Endothelial cell of umbilical vein (primary cell): ENCODE results near the gene PTGFRN. TPM values are rescaled to one million over a fixed set of nuclear protein-coding genes. Genes with fewer than 3 reads are reported as not detected.

Source experiments
- BruUV-seq: library from RNA; stranded (reverse); fragments of 400-500 nt; replicated peaks from 2 replicates; lab custom pipeline; 2021; lab: Mats Ljungman, UMichigan
- CTCF ChIA-PET: fragments of 300-600, 350-600 bp; sonication (Branson Sonifier 250); formaldehyde crosslinking; loops from one replicate; lab custom pipeline; 2021; ENCODE audit warnings: antibody characterized with exemption, inconsistent platforms; lab: Charles Lee
- POLR2A ChIA-PET: fragments of 300-600, 350-600 bp; sonication (Branson Sonifier 250); formaldehyde crosslinking; loops from one replicate; lab custom pipeline; 2021; ENCODE audit warnings: antibody characterized with exemption, inconsistent platforms; lab: Charles Lee
- DNase-seq: peaks from one replicate; pipeline ENCODE4 v3.0.0-alpha.2; 2011; ENCODE audit warnings: low read depth, low spot score
- FAIRE-seq: peaks from 2 replicates; lab custom pipeline; 2011; peaks lifted over from hg19 to GRCh38; lab: Jason Lieb, UNC
- H2AFZ ChIP-seq: 2 replicates; pipeline ENCODE4 v1.6.0; 2012; ENCODE audit warnings: low read depth, low read length, control low read depth, inconsistent platforms
- H3K27ac ChIP-seq: 2 replicates; pipeline ENCODE4 v1.5.1; 2011; ENCODE audit warnings: low read depth, mild to moderate bottlenecking, control low read depth, low read length, moderate library complexity; ENCODE audit not compliant: insufficient read depth
- H3K27me3 ChIP-seq, 2 experiments: 2 replicates each; pipeline versions ENCODE4 v1.6.0 to v1.6.1; 2011; ENCODE audit warnings: low read length in 2 of 2, mixed read lengths in 1 of 2; ENCODE audit not compliant: control insufficient read depth in 2 of 2, insufficient read depth in 2 of 2
- H3K36me3 ChIP-seq, 2 experiments: 2 replicates in 1 of 2; 3 replicates in 1 of 2; pipeline ENCODE4 v1.5.1; 2011; ENCODE audit warnings: low read length in 2 of 2, mild to moderate bottlenecking in 1 of 2, moderate library complexity in 1 of 2; ENCODE audit not compliant: control insufficient read depth in 2 of 2, insufficient read depth in 2 of 2; ENCODE audit errors: extremely low read depth in 1 of 2
- H3K4me1 ChIP-seq: 3 replicates; pipeline ENCODE4 v1.5.1; 2011; ENCODE audit warnings: mild to moderate bottlenecking, low read length; ENCODE audit not compliant: control insufficient read depth, insufficient read depth; ENCODE audit errors: extremely low read depth
- H3K4me2 ChIP-seq: 2 replicates; pipeline ENCODE4 v1.6.1; 2011; ENCODE audit warnings: low read length, control low read depth, mixed read lengths; ENCODE audit not compliant: insufficient read depth
- H3K4me3 ChIP-seq, 3 experiments: fragments of 200-600 bp in 1 of 3; sonication (generic), shearing (Covaris generic) in 1 of 3; replicated peaks in 1 of 3; 2 replicates each; pipeline ENCODE4 v1.5.1; 2011 to 2016; ENCODE audit warnings: control low read depth in 3 of 3, low read length in 3 of 3, mild to moderate bottlenecking in 2 of 3, inconsistent platforms in 1 of 3, low read depth in 1 of 3, moderate library complexity in 1 of 3; ENCODE audit not compliant: insufficient read depth in 1 of 3
- H3K79me2 ChIP-seq: 2 replicates; pipeline ENCODE4 v1.6.0; 2012; ENCODE audit warnings: low read length, inconsistent platforms; ENCODE audit not compliant: control insufficient read depth, insufficient read depth
- H3K9ac ChIP-seq: replicated peaks from 2 replicates; pipeline ENCODE3; 2011; ENCODE audit warnings: low read length, control low read depth; ENCODE audit not compliant: insufficient read depth; ENCODE audit errors: extremely low read depth
- H3K9me1 ChIP-seq: replicated peaks from 3 replicates; pipeline ENCODE4 v1.6.0; 2011; ENCODE audit warnings: mild to moderate bottlenecking, low read length; ENCODE audit not compliant: control insufficient read depth, insufficient read depth; ENCODE audit errors: extremely low read depth
- H3K9me3 ChIP-seq: replicated peaks from 2 replicates; pipeline ENCODE4 v1.5.1; 2012; ENCODE audit warnings: low read length, inconsistent platforms; ENCODE audit not compliant: control insufficient read depth, insufficient read depth
- H4K20me1 ChIP-seq: replicated peaks from 2 replicates; pipeline ENCODE3; 2011; ENCODE audit warnings: mild to moderate bottlenecking, low read length; ENCODE audit not compliant: control insufficient read depth, insufficient read depth; ENCODE audit errors: extremely low read depth
- CTCF ChIP-seq, 2 donors: IDR thresholded peaks; 1 replicate in 1 of 2; 2 replicates in 1 of 2; pipeline ENCODE4 v1.5.1; 2011; ENCODE audit warnings: low read length in 2 of 2, mild to moderate bottlenecking in 2 of 2, moderate library complexity in 2 of 2, control low read depth in 1 of 2, inconsistent platforms in 1 of 2, low read depth in 1 of 2; ENCODE audit not compliant: insufficient read depth in 1 of 2; ENCODE audit errors: extremely low read depth in 1 of 2
- EZH2 ChIP-seq: IDR thresholded peaks from 2 replicates; pipeline ENCODE4 v1.6.1; 2012; ENCODE audit warnings: borderline replicate concordance, low read depth, mild to moderate bottlenecking, moderate library complexity, low read length, inconsistent platforms; ENCODE audit not compliant: severe bottlenecking
- FOS ChIP-seq: IDR thresholded peaks from 2 replicates; pipeline ENCODE4 v1.6.1; 2011; ENCODE audit warnings: mild to moderate bottlenecking, low read length, moderate library complexity, borderline replicate concordance; ENCODE audit not compliant: insufficient read depth
- GATA2 ChIP-seq: IDR thresholded peaks from 2 replicates; pipeline ENCODE4 v1.7.0; 2011; ENCODE audit warnings: low read depth, mild to moderate bottlenecking, moderate library complexity, mixed read lengths, low read length; ENCODE audit not compliant: insufficient read length, insufficient read depth
- JUN ChIP-seq: IDR thresholded peaks from 2 replicates; pipeline ENCODE4 v1.6.1; 2011; ENCODE audit warnings: borderline replicate concordance, low read depth; ENCODE audit not compliant: insufficient read length, insufficient read depth
- MAX ChIP-seq: IDR thresholded peaks from 2 replicates; pipeline ENCODE4 v1.6.1; 2011; ENCODE audit not compliant: insufficient read depth, insufficient read length
- MYC ChIP-seq: IDR thresholded peaks from one replicate; pipeline ENCODE4 v1.6.1; 2011; ENCODE audit warnings: mild to moderate bottlenecking, low read depth, low read length
- POLR2A ChIP-seq: IDR thresholded peaks from 2 replicates; pipeline ENCODE4 v1.6.1; 2012; ENCODE audit warnings: low read depth, mild to moderate bottlenecking, control low read depth, low read length
- POLR2AphosphoS5 ChIP-seq: IDR thresholded peaks from 2 replicates; pipeline ENCODE4 v1.6.1; 2012; ENCODE audit warnings: low read depth, mild to moderate bottlenecking, control low read depth, low read length, moderate library complexity; ENCODE audit not compliant: insufficient read depth
- dilution Hi-C: fragments of 300-500 bp; cut with MboI; formaldehyde crosslinking; loops from one replicate; pipeline ENCODE4 v1.15.0; 2019; ENCODE audit warnings: low sequenced_read_pairs; ENCODE audit not compliant: extremely low pct_ligation_motif_present
- intact Hi-C: fragments of 100-400 bp; cut with micrococcal nuclease; formaldehyde crosslinking; loops from one replicate; pipeline ENCODE4 v1.10.0; 2022
- polyA plus RNA-seq, 4 experiments: library from polyadenylated mRNA; depleted of rRNA in 3 of 4; stranded (reverse) in 3 of 4; unstranded in 1 of 4; fragments of >200 nt; gene quantifications; 2 replicates each; pipeline versions ENCODE4 v1.2.1 to v1.2.3, GENCODE V29; 2011 to 2012; ENCODE audit warnings: missing spikeins in 1 of 4
- total RNA-seq: library from RNA; stranded (reverse); gene quantifications from 2 replicates; pipeline ENCODE4 v1.2.3, GENCODE V29; 2021

PTGFRN gene
- total and polyA plus RNA-seq, 2 donors (not counting 3 experiments of a cell fraction or from before 2014, with no cell fraction given), result 39.6 to 60.7 TPM

GRCh38 chr1:116991171-116991845 is 81.6 kb downstream of the PTGFRN start:
- POLR2A ChIA-PET, result no interaction called here
- CTCF ChIA-PET, result no interaction called here
- Histone ChIP-seq H3K79me2 (no peaks in the 10 kb centered on the region), H3K27ac (no peak overlapping the region), H3K36me3 (no peaks in the 10 kb centered on the region), H2AFZ (no peak overlapping the region), H4K20me1 (no peaks in the 10 kb centered on the region), H3K9me1 (no peaks in the 10 kb centered on the region), H3K4me2 (no peak overlapping the region), H3K9ac (no peak overlapping the region), H3K9me3 (no peaks in the 10 kb centered on the region), H3K4me3 (no peak overlapping the region), H3K27me3 (no peaks in the 10 kb centered on the region), H3K4me1 (no peaks in the 10 kb centered on the region)
- intact Hi-C loops, result no loop called here
- TF ChIP-seq POLR2AphosphoS5 (no peak), FOS (no peak), EZH2 (no peak), CTCF (IDR thresholded peaks at IDR 0.05; ENCODE audit: extremely low read depth in 1 of 2, insufficient read depth in 1 of 2, low read depth in 1 of 2, low read length in 2 of 2) (no peak), MYC (no peak), GATA2 (no peak), POLR2A (no peak), MAX (no peak), JUN (no peak)
- no peak for DNase-seq
- no TSS peak for BruUV-seq
- no peak for FAIRE-seq
- dilution Hi-C loops, result no loop called here
